OCI-LY1 (cell line): ENCODE measurements around the gene NAV2.

Source experiments
- EZH2 ChIP-seq: fragments of 200-600 bp; sonication (generic), shearing (Covaris generic); IDR thresholded peaks from 2 replicates; pipeline ENCODE4 v1.8.0; 2017; ENCODE audit warnings: borderline replicate concordance, mixed run types, mild to moderate bottlenecking, antibody characterized with exemption, low read length, moderate library complexity, mixed read lengths
- TF ChIP-seq, protein P1 (sequence below): fragments of 200-600 bp; sonication (generic), shearing (Covaris generic); IDR thresholded peaks from 2 replicates; pipeline ENCODE4 v1.5.1; 2017; ENCODE audit warnings: mild to moderate bottlenecking, antibody characterized with exemption, low read length, moderate library complexity, mixed read lengths

DNA sequence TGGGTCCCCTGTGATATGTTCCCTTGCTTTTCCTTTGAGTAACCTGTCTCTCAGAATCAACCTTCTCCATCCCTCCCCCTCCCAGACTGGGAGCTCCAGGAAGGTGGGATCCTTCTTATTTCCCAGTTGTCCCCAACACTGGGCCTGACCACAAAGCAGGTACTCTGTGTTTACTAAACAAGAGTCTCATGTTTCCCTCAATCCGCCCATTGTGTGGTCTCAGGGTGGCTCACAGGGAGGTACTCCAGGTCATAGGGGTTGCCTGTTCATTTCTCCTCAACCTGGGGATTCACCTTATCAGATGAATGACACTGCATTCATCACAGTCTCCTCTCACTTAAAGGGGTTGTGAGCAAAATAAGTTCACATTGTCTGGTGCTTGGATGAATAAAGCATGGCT lies 26.4 kb upstream of the NAV2 start:
- TF ChIP-seq, protein P1, sequence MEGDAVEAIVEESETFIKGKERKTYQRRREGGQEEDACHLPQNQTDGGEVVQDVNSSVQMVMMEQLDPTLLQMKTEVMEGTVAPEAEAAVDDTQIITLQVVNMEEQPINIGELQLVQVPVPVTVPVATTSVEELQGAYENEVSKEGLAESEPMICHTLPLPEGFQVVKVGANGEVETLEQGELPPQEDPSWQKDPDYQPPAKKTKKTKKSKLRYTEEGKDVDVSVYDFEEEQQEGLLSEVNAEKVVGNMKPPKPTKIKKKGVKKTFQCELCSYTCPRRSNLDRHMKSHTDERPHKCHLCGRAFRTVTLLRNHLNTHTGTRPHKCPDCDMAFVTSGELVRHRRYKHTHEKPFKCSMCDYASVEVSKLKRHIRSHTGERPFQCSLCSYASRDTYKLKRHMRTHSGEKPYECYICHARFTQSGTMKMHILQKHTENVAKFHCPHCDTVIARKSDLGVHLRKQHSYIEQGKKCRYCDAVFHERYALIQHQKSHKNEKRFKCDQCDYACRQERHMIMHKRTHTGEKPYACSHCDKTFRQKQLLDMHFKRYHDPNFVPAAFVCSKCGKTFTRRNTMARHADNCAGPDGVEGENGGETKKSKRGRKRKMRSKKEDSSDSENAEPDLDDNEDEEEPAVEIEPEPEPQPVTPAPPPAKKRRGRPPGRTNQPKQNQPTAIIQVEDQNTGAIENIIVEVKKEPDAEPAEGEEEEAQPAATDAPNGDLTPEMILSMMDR, result no peak
- no peak for TF ChIP-seq EZH2
